H9 (cell line): Measurements from ENCODE around the gene HLA-A. TPM values are rescaled to one million over a fixed set of nuclear protein-coding genes. Genes with fewer than 3 reads are reported as not detected.
A peak's percentile ranks its signal among the peaks of the same experiment; 100 is the strongest.

Experiments used
- DNase-seq: peaks from one replicate; pipeline ENCODE4 v3.0.0-alpha.2; 2017
- H2AFZ ChIP-seq: one replicate; pipeline ENCODE4 v1.6.1; 2013; ENCODE audit warnings: mild to moderate bottlenecking, low read length, control low read depth, moderate library complexity
- H2AK5ac ChIP-seq: 2 replicates; pipeline ENCODE4 v1.6.1; 2013; ENCODE audit warnings: low read length, control low read depth, mixed read lengths; ENCODE audit not compliant: insufficient read length
- H2BK120ac ChIP-seq: one replicate; pipeline ENCODE4 v1.6.1; 2013; ENCODE audit warnings: low read depth, mild to moderate bottlenecking, low read length, control low read depth, inconsistent platforms; ENCODE audit not compliant: poor library complexity, severe bottlenecking
- H2BK12ac ChIP-seq: 2 replicates; pipeline ENCODE4 v1.6.1; 2013; ENCODE audit warnings: low read length, control low read depth, mixed read lengths, low read depth; ENCODE audit not compliant: insufficient read length
- H2BK15ac ChIP-seq: 2 replicates; pipeline ENCODE4 v1.6.1; 2013; ENCODE audit warnings: low read depth, low read length, control low read depth
- H2BK20ac ChIP-seq: one replicate; pipeline ENCODE4 v1.6.1; 2013; ENCODE audit warnings: low read depth, mild to moderate bottlenecking, low read length, control low read depth, inconsistent platforms; ENCODE audit not compliant: poor library complexity, severe bottlenecking
- H2BK5ac ChIP-seq: 2 replicates; pipeline ENCODE4 v1.6.1; 2013; ENCODE audit warnings: low read length, control low read depth, mixed read lengths; ENCODE audit not compliant: insufficient read length
- H3K14ac ChIP-seq: 2 replicates; pipeline ENCODE4 v1.6.1; 2013; ENCODE audit warnings: low read length, control low read depth; ENCODE audit not compliant: insufficient read depth
- H3K18ac ChIP-seq: 2 replicates; pipeline ENCODE4 v1.6.1; 2013; ENCODE audit warnings: low read depth, mild to moderate bottlenecking, mixed read lengths, low read length, control low read depth; ENCODE audit not compliant: insufficient read length
- H3K23ac ChIP-seq: 2 replicates; pipeline ENCODE4 v1.6.1; 2013; ENCODE audit warnings: low read length, control low read depth, mixed read lengths, low read depth; ENCODE audit not compliant: insufficient read length
- H3K23me2 ChIP-seq: 2 replicates; pipeline ENCODE4 v1.6.1; 2013; ENCODE audit warnings: low read depth, mild to moderate bottlenecking, mixed read lengths, low read length, control low read depth; ENCODE audit not compliant: insufficient read length, poor library complexity, severe bottlenecking
- H3K27ac ChIP-seq: 2 replicates; pipeline ENCODE4 v1.5.1; 2013; ENCODE audit warnings: low read length, control low read depth, mixed read lengths, low read depth; ENCODE audit not compliant: insufficient read length
- H3K27me3 ChIP-seq: 2 replicates; pipeline ENCODE4 v1.6.1; 2013; ENCODE audit warnings: low read length, control low read depth, inconsistent platforms; ENCODE audit not compliant: insufficient read depth
- H3K4ac ChIP-seq: 2 replicates; pipeline ENCODE4 v1.6.1; 2013; ENCODE audit warnings: low read depth, mild to moderate bottlenecking, control low read depth, inconsistent platforms, low read length, moderate library complexity
- H3K4me1 ChIP-seq: 2 replicates; pipeline ENCODE4 v1.6.1; 2013; ENCODE audit warnings: low read length, control low read depth, inconsistent platforms; ENCODE audit not compliant: insufficient read depth
- H3K4me2 ChIP-seq: 2 replicates; pipeline ENCODE4 v1.6.1; 2013; ENCODE audit warnings: low read length, control low read depth, mixed read lengths; ENCODE audit not compliant: insufficient read length, insufficient read depth
- H3K56ac ChIP-seq: 2 replicates; pipeline ENCODE4 v1.6.1; 2013; ENCODE audit warnings: low read depth, mild to moderate bottlenecking, mixed read lengths, low read length, control low read depth; ENCODE audit not compliant: insufficient read length
- H3K79me1 ChIP-seq: 2 replicates; pipeline ENCODE4 v1.6.1; 2013; ENCODE audit warnings: low read depth, mild to moderate bottlenecking, moderate library complexity, low read length, control low read depth, inconsistent platforms; ENCODE audit not compliant: insufficient read depth, poor library complexity, severe bottlenecking
- H3K79me2 ChIP-seq: 2 replicates; pipeline ENCODE4 v1.6.1; 2013; ENCODE audit warnings: low read length, control low read depth, inconsistent platforms; ENCODE audit not compliant: insufficient read depth
- H3K9ac ChIP-seq: 2 replicates; pipeline ENCODE4 v1.6.1; 2013; ENCODE audit warnings: low read length, control low read depth, mixed read lengths; ENCODE audit not compliant: insufficient read length; ENCODE audit errors: extremely low read depth
- H3K9me3 ChIP-seq: one replicate; pipeline ENCODE4 v1.6.1; 2013; ENCODE audit warnings: low read depth, low read length, inconsistent platforms; ENCODE audit not compliant: control insufficient read depth
- H3T11ph ChIP-seq: one replicate; pipeline ENCODE4 v1.6.1; 2013; ENCODE audit warnings: mild to moderate bottlenecking, low read length, control low read depth, inconsistent platforms
- H4K20me1 ChIP-seq: one replicate; pipeline ENCODE4 v1.6.1; 2013; ENCODE audit not compliant: control insufficient read depth, insufficient read length, insufficient read depth
- H4K5ac ChIP-seq: 2 replicates; pipeline ENCODE4 v1.6.1; 2013; ENCODE audit warnings: low read depth, mild to moderate bottlenecking, mixed read lengths, low read length, control low read depth; ENCODE audit not compliant: insufficient read length
- H4K8ac ChIP-seq: replicated peaks from 2 replicates; pipeline ENCODE4 v1.6.1; 2013; ENCODE audit warnings: low read length, control low read depth, mixed read lengths, low read depth; ENCODE audit not compliant: insufficient read length
- H4K91ac ChIP-seq: 2 replicates; pipeline ENCODE4 v1.6.1; 2013; ENCODE audit warnings: low read depth, mild to moderate bottlenecking, moderate library complexity, mixed read lengths, low read length, control low read depth; ENCODE audit not compliant: insufficient read length
- H3K27ac Mint-ChIP-seq, 3 experiments: 2 replicates in 2 of 3; 3 replicates in 1 of 3; pipeline ENCODE4 v1.8.0; 2020 to 2021; ENCODE audit warnings: mixed read lengths in 3 of 3, mild to moderate bottlenecking in 1 of 3, moderate library complexity in 1 of 3
- H3K27me3 Mint-ChIP-seq: 2 replicates; pipeline ENCODE4 v1.8.0; 2021; ENCODE audit warnings: low read depth, mild to moderate bottlenecking, moderate library complexity, mixed read lengths
- H3K36me3 Mint-ChIP-seq, 3 experiments: 2 replicates in 2 of 3; 3 replicates in 1 of 3; pipeline ENCODE4 v1.8.0; 2020 to 2021; ENCODE audit warnings: low read depth in 3 of 3, mixed read lengths in 3 of 3; ENCODE audit not compliant: insufficient read depth in 1 of 3
- H3K4me1 Mint-ChIP-seq, 2 experiments: 2 replicates each; pipeline ENCODE4 v1.8.0; 2020; ENCODE audit warnings: mixed read lengths in 2 of 2
- H3K4me3 Mint-ChIP-seq, 2 experiments: 2 replicates in 1 of 2; 3 replicates in 1 of 2; pipeline ENCODE4 v1.8.0; 2020 to 2021; ENCODE audit warnings: mild to moderate bottlenecking in 2 of 2, mixed read lengths in 2 of 2, moderate library complexity in 1 of 2
- H3K9me3 Mint-ChIP-seq, 2 experiments: 2 replicates in 1 of 2; 3 replicates in 1 of 2; pipeline ENCODE4 v1.8.0; 2020; ENCODE audit warnings: mild to moderate bottlenecking in 2 of 2, mixed read lengths in 2 of 2, moderate library complexity in 1 of 2
- WGBS: extraction: QIAGEN DNeasy Blood & Tissue Kit; methylation state at CpG from one replicate; pipeline ENCODE4 v1.1.7; 2013; ENCODE audit warnings: missing lambda C conversion rate, low lambda C conversion rate, mixed read lengths; ENCODE audit not compliant: insufficient read length; ENCODE audit errors: extremely low coverage; 5-methylcytosine and 5-hydroxymethylcytosine counted together
- total RNA-seq: library from RNA; stranded (reverse); gene quantifications from 2 replicates; pipeline ENCODE4 v1.2.1, GENCODE V29; 2021
- TF ChIP-seq, protein P1 (sequence below): fragments of 200-600 bp; sonication (generic); conservative IDR thresholded peaks from 3 replicates; pipeline ENCODE4 v1.8.0; 2021; ENCODE audit warnings: antibody characterized with exemption, mild to moderate bottlenecking

The HLA-A gene
- total RNA-seq, 1 experiment from 2014 or later: 248 TPM

- H2AK5ac ChIP-seq: no peak overlapping the region
- H3K18ac ChIP-seq: no peak overlapping the region
- H3K4me2 ChIP-seq: peak overlapping the region; percentile 51
- H3K23me2 ChIP-seq: peaks cover 8% of the 10 kb centered on the region
- TF ChIP-seq, protein P1, sequence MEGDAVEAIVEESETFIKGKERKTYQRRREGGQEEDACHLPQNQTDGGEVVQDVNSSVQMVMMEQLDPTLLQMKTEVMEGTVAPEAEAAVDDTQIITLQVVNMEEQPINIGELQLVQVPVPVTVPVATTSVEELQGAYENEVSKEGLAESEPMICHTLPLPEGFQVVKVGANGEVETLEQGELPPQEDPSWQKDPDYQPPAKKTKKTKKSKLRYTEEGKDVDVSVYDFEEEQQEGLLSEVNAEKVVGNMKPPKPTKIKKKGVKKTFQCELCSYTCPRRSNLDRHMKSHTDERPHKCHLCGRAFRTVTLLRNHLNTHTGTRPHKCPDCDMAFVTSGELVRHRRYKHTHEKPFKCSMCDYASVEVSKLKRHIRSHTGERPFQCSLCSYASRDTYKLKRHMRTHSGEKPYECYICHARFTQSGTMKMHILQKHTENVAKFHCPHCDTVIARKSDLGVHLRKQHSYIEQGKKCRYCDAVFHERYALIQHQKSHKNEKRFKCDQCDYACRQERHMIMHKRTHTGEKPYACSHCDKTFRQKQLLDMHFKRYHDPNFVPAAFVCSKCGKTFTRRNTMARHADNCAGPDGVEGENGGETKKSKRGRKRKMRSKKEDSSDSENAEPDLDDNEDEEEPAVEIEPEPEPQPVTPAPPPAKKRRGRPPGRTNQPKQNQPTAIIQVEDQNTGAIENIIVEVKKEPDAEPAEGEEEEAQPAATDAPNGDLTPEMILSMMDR: no peak
- H3K9me3 Mint-ChIP-seq: peaks cover 8 to 9% of the 10 kb centered on the region in 2 experiments
- no peaks in the 10 kb centered on the region for H3K79me1 ChIP-seq
- H2BK12ac ChIP-seq: no peak overlapping the region
- no peak overlapping the region for H3T11ph ChIP-seq
- no peak overlapping the region for H3K9ac ChIP-seq
- H2BK120ac ChIP-seq: no peak overlapping the region
- no peak overlapping the region for H3K56ac ChIP-seq
- no peak overlapping the region for H3K23ac ChIP-seq
- no peak overlapping the region for H4K5ac ChIP-seq
- H3K4me1 Mint-ChIP-seq: peaks cover 16 to 27% of the 10 kb centered on the region in 2 experiments
- peak overlapping the region; percentile 75 for H2AFZ ChIP-seq
- no peak overlapping the region for H2BK20ac ChIP-seq
- H3K36me3 Mint-ChIP-seq: peaks cover 31 to 42% (median 37%) of the 10 kb centered on the region in 3 experiments
- H4K20me1 ChIP-seq: no peaks in the 10 kb centered on the region
- peaks cover 7% of the 10 kb centered on the region for H3K27me3 Mint-ChIP-seq
- H3K9me3 ChIP-seq: no peaks in the 10 kb centered on the region
- H3K27ac Mint-ChIP-seq: peak overlapping the region in 1 of 3 experiments; percentile 90; a peak in 1 of 7 replicates
- peak overlapping the region; percentile 12; the same call in 1 of the 2 replicates for H3K14ac ChIP-seq
- H2BK15ac ChIP-seq: no peak overlapping the region
- H3K27ac ChIP-seq: no peak overlapping the region
- WGBS: no CpG with 5 or more reads among the region's 5 CpGs
- no peak for DNase-seq
- no peaks in the 10 kb centered on the region for H3K79me2 ChIP-seq
- H4K8ac ChIP-seq: no peak overlapping the region
- H4K91ac ChIP-seq: no peak overlapping the region
- no peak overlapping the region for H3K4ac ChIP-seq
- H2BK5ac ChIP-seq: no peak overlapping the region
- H3K27me3 ChIP-seq: no peaks in the 10 kb centered on the region
- no peaks in the 10 kb centered on the region for H3K4me1 ChIP-seq
- H3K4me3 Mint-ChIP-seq: peak overlapping the region; percentile 85 to 92
These were observed 437 bp upstream of the HLA-A start for GRCh38 chr6:29941916-29942274.
